CD14-positive monocyte (primary cell): Measurements from ENCODE around the gene ZNF341. TPM values are rescaled to one million over a fixed set of nuclear protein-coding genes. Genes with fewer than 3 reads are reported as not detected.
A peak's percentile ranks its signal among the peaks of the same experiment; 100 is the strongest.

Experiments
- DNase-seq, 3 donors: peaks; one replicate each; pipeline ENCODE4 v3.0.0-alpha.2; 2011 to 2022
- H2AFZ ChIP-seq: 2 replicates; pipeline ENCODE4 v1.6.0; 2012; ENCODE audit warnings: mild to moderate bottlenecking, low read depth, low read length, inconsistent platforms; ENCODE audit not compliant: insufficient read depth, poor library complexity, severe bottlenecking
- H3K27ac ChIP-seq, 2 donors: 1 replicate in 1 of 2; 2 replicates in 1 of 2; pipeline ENCODE4 v1.5.1; 2012 to 2013; ENCODE audit warnings: low read length in 2 of 2, control low read depth in 1 of 2, inconsistent platforms in 1 of 2, low read depth in 1 of 2, mild to moderate bottlenecking in 1 of 2
- H3K27me3 ChIP-seq, 2 donors: one replicate each; pipeline versions ENCODE4 v1.6.0 to v1.6.1; 2011 to 2013; ENCODE audit warnings: low read length in 2 of 2; ENCODE audit not compliant: control insufficient read depth in 2 of 2, insufficient read depth in 2 of 2
- H3K36me3 ChIP-seq, 2 donors: replicated peaks in 1 of 2; 1 replicate in 1 of 2; 2 replicates in 1 of 2; pipeline versions ENCODE4 v1.5.1 to v1.6.1; 2012 to 2013; ENCODE audit warnings: low read length in 2 of 2, control low read depth in 1 of 2, inconsistent platforms in 1 of 2, mild to moderate bottlenecking in 1 of 2; ENCODE audit not compliant: insufficient read depth in 2 of 2, control insufficient read depth in 1 of 2
- H3K4me1 ChIP-seq, 2 donors: 1 replicate in 1 of 2; 2 replicates in 1 of 2; pipeline versions ENCODE4 v1.5.1 to v1.6.1; 2012 to 2013; ENCODE audit warnings: low read length in 2 of 2, control low read depth in 1 of 2, inconsistent platforms in 1 of 2, mild to moderate bottlenecking in 1 of 2, moderate library complexity in 1 of 2; ENCODE audit not compliant: insufficient read depth in 2 of 2, control insufficient read depth in 1 of 2
- H3K4me2 ChIP-seq: replicated peaks from 2 replicates; pipeline ENCODE3; 2012; ENCODE audit warnings: low read length, moderate library complexity, mild to moderate bottlenecking; ENCODE audit not compliant: poor library complexity, severe bottlenecking; ENCODE audit errors: extremely low read depth
- H3K4me3 ChIP-seq, 3 experiments: fragments of 200-600 bp in 1 of 3; sonication (generic) in 1 of 3; replicated peaks in 1 of 3; 1 replicate in 2 of 3; 2 replicates in 1 of 3; pipeline ENCODE4 v1.5.1; 2011 to 2013; ENCODE audit warnings: low read length in 3 of 3, mild to moderate bottlenecking in 3 of 3, control low read depth in 2 of 3, low read depth in 2 of 3, inconsistent platforms in 1 of 3, moderate library complexity in 1 of 3
- H3K79me2 ChIP-seq: 2 replicates; pipeline ENCODE4 v1.6.0; 2012; ENCODE audit warnings: mild to moderate bottlenecking, control low read depth, inconsistent platforms, low read length, moderate library complexity; ENCODE audit not compliant: insufficient read depth
- H3K9ac ChIP-seq: 2 replicates; pipeline ENCODE4 v1.6.0; 2017; ENCODE audit warnings: low read length, mild to moderate bottlenecking; ENCODE audit not compliant: insufficient read depth, poor library complexity, severe bottlenecking
- H3K9me3 ChIP-seq, 2 donors: replicated peaks in 1 of 2; 1 replicate in 1 of 2; 2 replicates in 1 of 2; pipeline versions ENCODE4 v1.5.1 to v1.6.1; 2012 to 2013; ENCODE audit warnings: low read length in 2 of 2, control low read depth in 1 of 2; ENCODE audit not compliant: control insufficient read depth in 1 of 2, insufficient read depth in 1 of 2
- H4K20me1 ChIP-seq: 2 replicates; pipeline ENCODE4 v1.6.0; 2012; ENCODE audit warnings: mild to moderate bottlenecking, low read length, control low read depth, moderate library complexity; ENCODE audit not compliant: insufficient read depth
- H3K27ac Mint-ChIP-seq, 7 donors: one replicate each; pipeline ENCODE4 v1.8.0; 2020; ENCODE audit warnings: mild to moderate bottlenecking in 7 of 7, mixed read lengths in 7 of 7, moderate library complexity in 6 of 7, inconsistent platforms in 2 of 7
- H3K27me3 Mint-ChIP-seq, 3 donors: one replicate each; pipeline ENCODE4 v1.8.0; 2021 to 2022; ENCODE audit warnings: low read depth in 3 of 3, mild to moderate bottlenecking in 3 of 3, mixed read lengths in 3 of 3, moderate library complexity in 3 of 3, inconsistent platforms in 1 of 3
- H3K36me3 Mint-ChIP-seq, 2 donors: one replicate each; pipeline ENCODE4 v1.8.0; 2020; ENCODE audit warnings: mixed read lengths in 2 of 2, inconsistent platforms in 1 of 2, mild to moderate bottlenecking in 1 of 2
- H3K4me1 Mint-ChIP-seq: one replicate; pipeline ENCODE4 v1.8.0; 2020; ENCODE audit warnings: mild to moderate bottlenecking, mixed read lengths
- H3K4me3 Mint-ChIP-seq, 2 donors: one replicate each; pipeline ENCODE4 v1.8.0; 2020; ENCODE audit warnings: mild to moderate bottlenecking in 2 of 2, mixed read lengths in 2 of 2, moderate library complexity in 1 of 2
- H3K9me3 Mint-ChIP-seq, 7 donors: one replicate each; pipeline ENCODE4 v1.8.0; 2020 to 2022; ENCODE audit warnings: mixed read lengths in 7 of 7, mild to moderate bottlenecking in 6 of 7, moderate library complexity in 6 of 7, inconsistent platforms in 2 of 7
- CTCF ChIP-seq: fragments of 200-600 bp; IDR thresholded peaks from one replicate; pipeline ENCODE4 v1.8.0; 2022; ENCODE audit warnings: antibody characterized with exemption, mild to moderate bottlenecking
- WGBS: methylation state at CpG from one replicate; pipeline ENCODE4 v1.1.5; 2013; ENCODE audit warnings: missing lambda C conversion rate; ENCODE audit not compliant: insufficient coverage; 5-methylcytosine and 5-hydroxymethylcytosine counted together
- intact Hi-C, 2 donors: fragments of 100-400 bp; cut with micrococcal nuclease; formaldehyde crosslinking; loops; one replicate each; pipeline versions ENCODE4 v1.15.0 to v1.15.1; 2023
- polyA plus RNA-seq, 3 donors: library from polyadenylated mRNA; depleted of rRNA in 1 of 3; unstranded in 2 of 3; stranded (reverse) in 1 of 3; fragments of 300-500 nt in 2 of 3; fragments of >200 nt in 1 of 3; fragmentation: Illumina TruSeq in 2 of 3; gene quantifications; 1 replicate in 2 of 3; 2 replicates in 1 of 3; pipeline ENCODE4 v1.2.3, GENCODE V29; 2012 to 2021

ZNF341 gene
- polyA plus RNA-seq, 3 donors, result 1.1 to 10.3 (median 2.3) TPM

GRCh38 chr20:33728463-33728862, 3.3 kb upstream of the ZNF341 start:
- no peaks in the 10 kb centered on the region for H3K79me2 ChIP-seq
- no peak overlapping the region for H3K9ac ChIP-seq
- H3K36me3 ChIP-seq, result no peaks in the 10 kb centered on the region
- intact Hi-C loops, result no loop called here
- no peak overlapping the region for H3K4me2 ChIP-seq
- no peaks in the 10 kb centered on the region for H3K9me3 Mint-ChIP-seq
- H3K27me3 ChIP-seq, result no peaks in the 10 kb centered on the region
- no peak for TF ChIP-seq CTCF
- no peaks in the 10 kb centered on the region for H3K9me3 ChIP-seq
- H4K20me1 ChIP-seq, result no peaks in the 10 kb centered on the region
- H3K4me3 Mint-ChIP-seq, result no peak overlapping the region
- H2AFZ ChIP-seq, result no peak overlapping the region
- H3K27me3 Mint-ChIP-seq, result peaks cover 0 to 3% (median 2%) of the 10 kb centered on the region in 3 donors
- no peak overlapping the region for H3K27ac Mint-ChIP-seq
- H3K4me1 ChIP-seq, result peaks cover 31 to 35% of the 10 kb centered on the region in 2 donors
- H3K36me3 Mint-ChIP-seq, result no peaks in the 10 kb centered on the region
- H3K27ac ChIP-seq, result no peak overlapping the region
- H3K4me1 Mint-ChIP-seq, result peaks cover 33% of the 10 kb centered on the region
- H3K4me3 ChIP-seq, result no peak overlapping the region
- 100% methylated on average over 1 of the region's 2 CpGs for WGBS
- no peak for DNase-seq

DNA sequence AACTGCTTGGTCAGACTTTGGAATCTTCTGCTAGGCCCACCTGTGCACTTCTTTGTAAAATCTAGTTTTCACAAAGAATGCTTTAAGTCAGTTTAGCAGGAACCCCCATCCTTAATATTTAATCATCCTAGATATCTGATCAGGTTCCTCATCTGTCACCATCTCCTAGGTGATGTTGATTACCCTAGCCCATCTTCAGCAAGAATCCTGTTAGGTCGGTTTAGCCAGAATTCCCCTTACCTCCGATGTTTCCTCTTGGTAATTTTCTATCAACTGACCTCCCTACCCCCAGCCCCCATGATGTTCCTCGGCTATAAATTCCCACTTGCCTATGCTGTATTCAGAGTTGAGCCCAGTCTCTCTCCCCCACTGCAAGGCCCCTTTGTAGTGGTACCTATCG, 2.7 kb upstream of the ZNF341 start:
- peaks cover 0 to 1% (median 0%) of the 10 kb centered on the region in 7 donors for H3K9me3 Mint-ChIP-seq
- H3K4me2 ChIP-seq, result no peak overlapping the region
- intact Hi-C loops, result no loop called here
- peaks cover 0 to 2% (median 2%) of the 10 kb centered on the region in 3 donors for H3K27me3 Mint-ChIP-seq
- no peaks in the 10 kb centered on the region for H3K36me3 Mint-ChIP-seq
- DNase-seq, result no peak
- no peaks in the 10 kb centered on the region for H3K27me3 ChIP-seq
- no peak for TF ChIP-seq CTCF
- H3K4me1 ChIP-seq, result peaks cover 35 to 37% of the 10 kb centered on the region in 2 donors
- H3K9ac ChIP-seq, result no peak overlapping the region
- H3K27ac Mint-ChIP-seq, result peak overlapping the region in 1 of 7 donors; percentile 70
- H3K4me3 ChIP-seq, result no peak overlapping the region
- H3K4me1 Mint-ChIP-seq, result peaks cover 33% of the 10 kb centered on the region
- H3K4me3 Mint-ChIP-seq, result no peak overlapping the region
- H2AFZ ChIP-seq, result no peak overlapping the region
- no peaks in the 10 kb centered on the region for H3K36me3 ChIP-seq
- no peak overlapping the region for H3K27ac ChIP-seq
- H4K20me1 ChIP-seq, result no peaks in the 10 kb centered on the region
- 89% methylated on average over 3 of the region's 4 CpGs for WGBS
- H3K9me3 ChIP-seq, result no peaks in the 10 kb centered on the region
- H3K79me2 ChIP-seq, result no peaks in the 10 kb centered on the region
